ENCODE measurements around the gene CLEC17A. TPM values are rescaled to one million over a fixed set of nuclear protein-coding genes. Genes with fewer than 3 reads are reported as not detected.

Gene CLEC17A
- total RNA-seq, 1 experiment from 2014 or later: not detected

GRCh38 chr19:14595558-14595957 lies 12.7 kb downstream of the CLEC17A start:
- H3K4me3 ChIP-seq: no peak overlapping the region
- H3K27ac ChIP-seq: no peak overlapping the region
- H2AFZ ChIP-seq: no peak overlapping the region
- DNase-seq: no peak
- peaks cover 73% of the 10 kb centered on the region for H3K27me3 ChIP-seq (ENCODE audit: insufficient read depth, low read depth)
- H3K36me3 ChIP-seq (ENCODE audit: low read depth): no peaks in the 10 kb centered on the region
- ChIA-PET CTCF (no interaction called here), POLR2A (ENCODE audit: unreplicated experiment) (no interaction called here)
- H4K20me1 ChIP-seq (ENCODE audit: insufficient read depth): no peaks in the 10 kb centered on the region
- H3K9me3 ChIP-seq (ENCODE audit: insufficient read depth, low read depth): no peaks in the 10 kb centered on the region
- no peaks in the 10 kb centered on the region for H3F3A ChIP-seq (ENCODE audit: insufficient read depth, low read depth)
- intact Hi-C loops (cut with micrococcal nuclease; ENCODE audit: unreplicated experiment): no loop called here
- TF ChIP-seq CTCF (conservative IDR thresholded peaks at IDR 0.05) (no peak), EZH2 (IDR thresholded peaks at IDR 0.05; ENCODE audit: low read depth) (no peak)
- no peaks in the 10 kb centered on the region for H3K4me1 ChIP-seq (replicated peaks; ENCODE audit: insufficient read depth)
- BruUV-seq (replicated peaks): no TSS peak
- no peaks in the 10 kb centered on the region for H3K79me2 ChIP-seq (ENCODE audit: low read depth)
- peaks cover 4% of the 10 kb centered on the region; the same call in 1 of the 2 replicates for H3K9me2 ChIP-seq (ENCODE audit: insufficient read depth)
- H3K4me2 ChIP-seq: no peak overlapping the region

DNA sequence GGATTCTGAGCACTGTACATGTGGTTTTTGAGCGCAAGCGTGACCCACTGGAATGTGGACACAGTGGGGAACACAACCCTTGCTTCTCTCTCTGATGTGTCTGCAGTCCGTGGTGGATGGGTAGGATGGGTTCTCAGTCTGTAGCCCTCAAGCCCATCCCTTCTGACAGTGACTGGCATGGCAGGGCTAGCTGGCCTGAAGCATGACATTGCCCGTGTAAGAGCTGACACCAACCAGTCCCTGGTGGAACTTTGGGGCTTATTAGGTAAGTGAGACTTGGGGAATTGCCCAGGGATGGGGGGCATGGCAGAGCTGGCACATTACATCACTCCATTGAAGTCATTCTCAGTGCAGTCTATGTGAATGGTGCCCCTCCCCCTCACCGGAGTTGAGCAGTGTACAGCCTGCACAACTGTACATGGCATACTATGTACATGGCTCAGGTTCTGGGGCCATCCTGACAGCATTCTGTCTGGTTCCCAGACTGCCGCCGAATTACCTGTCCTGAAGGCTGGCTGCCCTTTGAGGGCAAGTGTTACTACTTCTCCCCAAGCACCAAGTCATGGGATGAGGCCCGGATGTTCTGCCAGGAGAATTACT lies 16.8 kb downstream of the CLEC17A start:
- no TSS peak for BruUV-seq (replicated peaks)
- POLR2A ChIA-PET (ENCODE audit: unreplicated experiment): no interaction called here
- CTCF ChIA-PET: no interaction called here

DNA sequence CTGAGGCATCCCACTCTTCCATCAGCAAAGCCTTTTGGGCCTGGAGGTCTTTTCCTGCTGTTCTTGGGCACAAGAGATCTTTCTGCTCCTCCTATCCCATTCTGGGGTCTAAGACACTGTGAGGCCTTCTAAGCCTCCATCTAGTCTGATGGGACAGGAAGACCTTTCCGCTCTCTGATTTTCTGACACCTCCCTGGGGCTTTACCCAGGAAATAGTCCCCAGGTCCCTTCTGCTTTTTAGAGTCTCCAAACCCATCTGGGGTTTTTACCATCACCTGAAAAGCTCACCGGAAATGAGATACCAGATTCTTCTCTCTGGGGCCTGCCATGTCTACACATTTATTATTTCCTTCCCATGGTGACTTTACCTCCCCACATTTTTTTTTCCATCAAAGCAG lies 21.1 kb downstream of the CLEC17A start:
- no TSS peak for BruUV-seq (replicated peaks)
- Histone ChIP-seq H4K20me1 (ENCODE audit: insufficient read depth) (no peaks in the 10 kb centered on the region), H2AFZ (no peak overlapping the region), H3K27me3 (ENCODE audit: insufficient read depth, low read depth) (peaks cover 49% of the 10 kb centered on the region), H3K79me2 (ENCODE audit: low read depth) (no peaks in the 10 kb centered on the region), H3K9me3 (ENCODE audit: insufficient read depth, low read depth) (no peaks in the 10 kb centered on the region), H3K27ac (no peak overlapping the region), H3K36me3 (ENCODE audit: low read depth) (no peaks in the 10 kb centered on the region), H3K9me2 (ENCODE audit: insufficient read depth) (no peaks in the 10 kb centered on the region), H3K4me3 (no peak overlapping the region), H3K4me2 (no peak overlapping the region), H3K4me1 (replicated peaks; ENCODE audit: insufficient read depth) (no peaks in the 10 kb centered on the region), H3F3A (ENCODE audit: insufficient read depth, low read depth) (no peaks in the 10 kb centered on the region)
- no peak for DNase-seq
- intact Hi-C loops (cut with micrococcal nuclease; ENCODE audit: unreplicated experiment): no loop called here
- TF ChIP-seq CTCF (conservative IDR thresholded peaks at IDR 0.05): no peak
- no peak for TF ChIP-seq EZH2 (IDR thresholded peaks at IDR 0.05; ENCODE audit: low read depth)
- POLR2A ChIA-PET (ENCODE audit: unreplicated experiment): no interaction called here
- CTCF ChIA-PET: no interaction called here

More for the DNA sequence above, 16.8 kb downstream of the CLEC17A start:
- Histone ChIP-seq H3F3A (ENCODE audit: insufficient read depth, low read depth) (no peaks in the 10 kb centered on the region), H2AFZ (no peak overlapping the region), H3K36me3 (ENCODE audit: low read depth) (no peaks in the 10 kb centered on the region), H3K4me3 (no peak overlapping the region), H3K4me2 (no peak overlapping the region), H4K20me1 (ENCODE audit: insufficient read depth) (no peaks in the 10 kb centered on the region), H3K9me2 (ENCODE audit: insufficient read depth) (peaks cover 4% of the 10 kb centered on the region; the same call in 1 of the 2 replicates), H3K27me3 (ENCODE audit: insufficient read depth, low read depth) (peaks cover 72% of the 10 kb centered on the region), H3K9me3 (ENCODE audit: insufficient read depth, low read depth) (no peaks in the 10 kb centered on the region), H3K4me1 (replicated peaks; ENCODE audit: insufficient read depth) (no peaks in the 10 kb centered on the region), H3K79me2 (ENCODE audit: low read depth) (no peaks in the 10 kb centered on the region), H3K27ac (no peak overlapping the region)
- TF ChIP-seq CTCF (conservative IDR thresholded peaks at IDR 0.05): no peak
- TF ChIP-seq EZH2 (IDR thresholded peaks at IDR 0.05; ENCODE audit: low read depth): no peak
- intact Hi-C loops (cut with micrococcal nuclease; ENCODE audit: unreplicated experiment): no loop called here
- no peak for DNase-seq
